CD4-positive, alpha-beta T cell treated with Interferon gamma for 1 hour (primary cell): ENCODE data around the gene SMIM10L2A.
A peak's percentile ranks its signal among the peaks of the same experiment; 100 is the strongest.
"Not testable (repeated sequence)": the region's sequence is repeated elsewhere in the genome, so short reads cannot be mapped to it uniquely, and the experiment has no call there.

Experiments used
- DNase-seq: peaks from one replicate; pipeline ENCODE4 v3.0.0-alpha.2; 2020

Gene SMIM10L2A

DNA sequence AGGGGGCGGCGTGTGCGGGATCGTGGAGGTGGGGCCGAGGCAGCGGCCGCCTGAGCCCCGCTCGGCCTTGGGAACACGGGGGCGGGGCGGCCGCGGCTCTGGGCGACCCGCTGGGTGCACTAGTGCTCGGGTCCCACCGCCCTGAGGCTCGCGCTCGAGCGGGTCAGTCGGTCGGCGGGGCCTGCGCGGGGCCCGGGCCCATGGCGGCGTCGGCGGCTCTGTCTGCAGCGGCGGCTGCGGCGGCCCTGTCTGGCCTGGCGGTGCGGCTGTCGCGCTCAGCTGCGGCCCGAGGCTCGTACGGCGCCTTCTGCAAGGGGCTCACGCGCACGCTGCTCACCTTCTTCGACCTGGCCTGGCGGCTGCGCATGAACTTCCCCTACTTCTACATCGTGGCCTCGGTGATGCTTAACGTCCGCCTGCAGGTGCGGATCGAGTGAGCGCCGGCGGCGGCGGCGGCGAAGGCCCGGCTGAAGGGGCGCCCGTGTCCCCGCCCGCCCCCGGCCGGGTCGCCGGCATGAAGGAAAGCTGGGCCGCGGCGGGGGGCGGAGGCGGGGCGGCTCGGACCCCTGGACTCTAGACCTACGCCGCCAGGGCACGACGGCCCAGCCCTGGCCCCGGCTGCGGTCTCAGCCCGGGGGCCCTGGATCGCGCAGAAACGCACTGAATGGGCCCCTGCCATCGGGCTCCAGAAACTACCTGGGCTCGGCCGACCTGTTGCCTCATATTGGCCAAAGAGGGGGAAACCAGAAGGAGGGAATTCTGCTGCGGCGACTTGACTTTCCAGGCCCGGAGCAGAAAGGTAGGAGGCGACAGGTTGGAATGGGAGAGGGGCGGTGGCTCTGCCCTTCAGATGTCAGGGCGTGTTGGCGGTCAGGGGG is at the start of gene SMIM10L2A:
TSS of gene SMIM10L2A (plus strand) at position 13 of the 878 bp plus-strand sequence. CDS start at position 201, 188 bp downstream.
- DNase-seq: no peak

- no peak for DNase-seq
Observed at GRCh38 chrX:135373357-135373756, 48.4 kb upstream of the SMIM10L2A start.

DNA sequence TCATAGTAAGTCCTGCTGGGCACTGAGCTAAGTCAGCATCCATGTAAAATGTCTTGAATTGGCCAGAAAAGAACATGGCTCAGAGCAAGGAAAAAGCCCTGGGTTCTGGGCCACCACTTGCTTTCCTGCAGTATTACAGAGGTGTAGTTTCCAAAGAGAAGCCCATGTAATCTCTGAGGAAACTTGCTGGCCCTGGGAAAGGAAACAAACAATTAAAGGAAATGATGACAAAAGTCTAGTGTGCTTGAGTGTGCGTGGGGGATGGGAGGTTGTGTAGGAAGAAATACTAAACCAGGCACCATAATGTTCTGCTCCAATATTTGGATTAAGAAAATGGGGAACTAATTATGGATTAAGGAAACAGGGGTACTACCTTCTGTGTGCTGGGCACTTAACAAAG is 39.5 kb upstream of the SMIM10L2A start:
- no peak for DNase-seq

DNA sequence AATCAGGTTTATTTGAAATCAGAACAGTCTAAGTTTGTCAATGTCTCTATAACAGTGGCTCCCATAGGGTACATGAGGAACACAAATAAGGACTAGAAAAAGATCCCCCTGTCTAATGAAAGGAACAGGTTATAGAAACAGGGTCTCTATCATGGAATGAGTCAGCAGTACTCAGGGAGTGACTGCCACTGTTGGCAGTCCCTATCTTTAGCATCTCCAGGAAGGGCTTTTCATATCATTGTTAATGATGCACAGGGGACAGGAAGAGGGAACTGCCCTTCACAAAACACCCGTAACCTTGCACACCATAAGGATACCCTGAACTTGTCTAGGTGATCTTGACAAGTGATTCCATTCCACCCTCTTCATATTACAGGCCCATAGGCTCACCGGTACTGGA is 38.5 kb upstream of the SMIM10L2A start:
- no peak for DNase-seq

- peak; percentile 31 for DNase-seq
Observed at GRCh38 chrX:135384161-135384836, 37.4 kb upstream of the SMIM10L2A start.

DNA sequence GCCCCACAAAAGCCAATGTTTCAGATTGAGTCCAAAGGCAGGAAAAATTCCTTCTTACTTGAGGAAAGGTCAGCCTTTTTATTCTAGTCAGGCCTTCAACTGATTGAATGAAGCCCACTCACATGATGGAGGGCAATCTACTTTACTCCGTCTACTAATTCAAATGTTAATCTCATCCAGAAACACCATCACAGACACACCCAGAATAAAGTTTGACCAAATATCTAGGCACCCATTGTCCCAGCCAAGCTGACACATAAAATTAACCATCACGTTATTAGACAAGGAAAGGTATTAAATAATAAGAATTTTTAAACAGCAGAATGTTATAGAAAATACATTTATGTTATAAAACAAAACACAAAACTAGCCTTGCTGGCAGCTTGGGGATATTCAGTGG is 32.9 kb upstream of the SMIM10L2A start:
- DNase-seq: no peak

- DNase-seq: no peak
Observed at GRCh38 chrX:135389243-135389642, 32.5 kb upstream of the SMIM10L2A start.

GRCh38 chrX:135389717-135390116 is 32.0 kb upstream of the SMIM10L2A start:
- no peak for DNase-seq

DNA sequence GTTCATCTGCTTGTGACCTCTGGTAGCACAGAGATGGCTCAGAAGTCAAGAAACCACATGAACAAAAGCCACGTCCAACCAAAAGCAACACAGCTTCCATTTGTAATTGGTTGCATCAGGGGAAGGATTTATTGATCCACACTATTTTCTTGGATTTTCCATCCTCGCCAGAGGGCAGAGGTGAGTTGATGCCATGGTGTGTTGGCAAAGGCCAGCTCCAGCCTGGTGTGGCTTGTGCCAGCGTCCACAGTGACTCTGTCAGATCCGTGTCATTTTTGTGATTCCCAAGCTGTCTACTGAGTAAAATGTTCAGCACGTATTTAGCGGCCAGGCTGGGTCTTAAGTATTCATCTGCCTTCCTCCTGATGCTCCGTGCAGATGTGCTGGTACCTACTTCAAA is 30.0 kb upstream of the SMIM10L2A start:
- DNase-seq: no peak

DNA sequence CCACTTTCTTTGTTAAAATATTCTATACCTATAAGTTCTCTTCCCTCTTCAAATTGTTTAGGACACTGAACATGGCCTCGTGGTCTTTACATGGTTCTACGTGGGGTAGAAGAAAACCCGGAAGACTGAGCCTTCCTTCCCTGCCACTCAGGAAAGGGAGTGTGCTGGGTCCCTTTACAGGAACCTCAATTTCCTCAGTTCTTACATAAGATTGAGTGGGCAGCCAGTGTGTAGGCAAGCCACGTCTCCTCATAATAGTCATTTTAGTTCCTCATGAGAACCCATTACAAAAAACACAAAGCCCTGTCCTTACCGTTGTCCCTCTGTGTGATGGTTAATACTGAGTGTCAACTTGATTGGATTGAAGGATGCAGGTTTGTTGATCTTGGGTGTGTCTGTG is 28.7 kb upstream of the SMIM10L2A start:
- DNase-seq: no peak

DNA sequence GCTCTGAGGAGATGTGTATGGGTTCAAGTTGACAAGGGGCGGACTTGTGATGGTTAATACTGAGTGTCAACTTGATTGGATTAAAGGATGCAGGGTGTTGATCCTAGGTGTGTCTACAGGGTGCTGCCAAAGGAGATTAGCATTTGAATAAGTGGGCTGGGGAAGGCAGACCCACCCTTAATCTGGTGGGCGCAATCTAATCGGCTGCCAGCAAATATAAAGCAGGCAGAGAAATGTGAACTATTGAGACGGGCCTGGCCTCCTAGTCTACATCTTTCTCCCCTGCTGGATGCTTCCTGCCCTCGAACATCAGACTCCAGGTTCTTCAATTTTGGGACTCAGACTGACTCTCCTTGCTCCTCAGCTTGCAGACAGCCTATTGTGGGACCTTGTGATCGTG is 26.7 kb upstream of the SMIM10L2A start:
- DNase-seq: no peak

DNA sequence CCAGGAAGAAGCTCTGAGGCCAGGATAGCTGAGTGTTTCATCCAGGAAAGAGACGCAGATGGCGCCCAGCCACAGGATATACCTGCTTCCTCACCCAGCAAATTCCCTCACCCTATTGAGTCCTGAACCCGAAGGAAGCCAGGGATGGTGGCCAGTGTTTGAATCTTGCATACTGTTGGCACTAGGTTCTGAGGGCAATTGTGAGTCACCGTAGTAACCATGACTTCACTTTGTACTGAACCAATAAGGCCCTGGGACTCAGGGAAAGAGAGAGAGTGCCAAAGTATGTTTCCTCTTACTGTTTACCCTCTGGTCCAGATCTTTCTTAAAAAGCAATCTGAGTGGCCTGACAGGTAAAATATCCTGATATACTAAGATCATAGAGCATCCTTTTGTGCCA is 25.6 kb upstream of the SMIM10L2A start:
- DNase-seq: no peak

GRCh38 chrX:135396566-135396965 is 25.2 kb upstream of the SMIM10L2A start:
- no peak for DNase-seq

GRCh38 chrX:135397652-135398051 is 24.1 kb upstream of the SMIM10L2A start:
- no peak for DNase-seq

DNA sequence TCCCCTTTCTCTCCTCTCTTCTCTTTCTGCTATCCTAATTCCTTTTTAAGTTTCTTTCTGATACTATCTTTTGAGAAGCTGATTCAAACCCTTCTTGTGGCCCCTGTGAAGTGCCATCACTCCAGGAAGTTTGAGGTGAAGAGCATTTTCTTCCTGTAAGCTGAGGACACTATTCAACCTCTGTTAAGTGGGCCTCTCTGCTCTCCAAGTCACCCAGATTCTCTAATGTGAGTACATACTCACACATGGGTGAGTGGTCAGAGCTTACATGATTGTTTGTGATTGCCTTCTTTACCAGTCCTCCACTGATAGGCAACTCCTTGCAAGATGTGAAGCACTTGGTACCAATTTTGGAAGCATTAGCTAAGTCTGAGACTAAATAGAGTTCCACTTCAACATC is 18.4 kb upstream of the SMIM10L2A start:
- no peak for DNase-seq

DNA sequence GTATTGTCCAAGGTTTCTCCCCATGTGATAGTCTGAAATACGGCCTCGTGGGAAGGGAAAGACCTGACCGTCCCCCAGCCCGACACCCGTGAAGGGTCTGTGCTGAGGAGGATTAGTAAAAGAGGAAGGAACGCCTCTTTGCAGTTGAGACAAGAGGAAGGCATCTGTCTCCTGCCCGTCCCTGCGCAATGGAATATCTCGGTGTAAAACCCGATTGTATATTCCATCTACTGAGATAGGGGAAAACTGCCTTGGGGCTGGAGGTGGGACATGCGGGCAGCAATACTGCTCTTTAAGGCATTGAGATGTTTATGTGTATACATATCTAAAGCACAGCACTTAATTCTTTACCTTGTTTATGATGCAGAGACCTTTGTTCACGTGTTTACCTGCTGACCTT is 15.3 kb upstream of the SMIM10L2A start:
- DNase-seq: not testable (repeated sequence)

GRCh38 chrX:135408794-135409193 is 12.9 kb upstream of the SMIM10L2A start:
- DNase-seq: no peak

DNA sequence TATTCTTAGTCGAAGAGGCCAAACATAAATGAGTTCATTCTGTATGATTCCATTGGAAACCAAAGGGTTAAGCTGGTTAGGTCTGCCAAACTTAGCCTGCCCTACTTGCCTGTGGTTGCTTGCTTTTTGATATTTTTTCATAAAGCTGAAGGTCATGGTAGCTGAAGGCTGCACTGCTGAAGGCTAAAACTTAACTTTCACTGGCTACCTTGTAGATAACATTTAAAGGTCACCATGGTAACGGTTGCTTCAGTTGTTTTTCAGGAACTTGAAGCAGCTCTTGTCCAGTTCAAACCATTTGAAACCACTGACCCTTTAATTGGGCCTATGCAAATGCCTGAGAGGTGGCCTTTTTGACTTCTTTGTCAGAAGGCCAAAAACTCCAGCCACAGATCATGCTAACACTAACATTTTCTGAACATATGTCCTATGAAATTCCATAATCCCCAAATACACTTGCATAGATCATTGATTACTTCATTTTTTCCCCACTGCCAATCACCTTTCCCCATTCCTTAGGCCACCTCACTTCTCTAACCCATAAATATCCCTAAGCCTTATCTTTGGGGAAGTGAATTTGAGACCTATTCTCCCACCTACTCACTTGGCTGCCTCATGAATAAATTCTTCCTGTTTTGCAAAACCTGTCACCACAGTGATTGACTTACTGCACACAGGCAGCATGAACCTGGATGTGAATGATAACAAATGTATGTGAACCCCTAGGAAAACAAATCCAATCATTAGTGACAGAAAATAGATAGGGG is 10.7 kb upstream of the SMIM10L2A start:
- DNase-seq: no peak

DNA sequence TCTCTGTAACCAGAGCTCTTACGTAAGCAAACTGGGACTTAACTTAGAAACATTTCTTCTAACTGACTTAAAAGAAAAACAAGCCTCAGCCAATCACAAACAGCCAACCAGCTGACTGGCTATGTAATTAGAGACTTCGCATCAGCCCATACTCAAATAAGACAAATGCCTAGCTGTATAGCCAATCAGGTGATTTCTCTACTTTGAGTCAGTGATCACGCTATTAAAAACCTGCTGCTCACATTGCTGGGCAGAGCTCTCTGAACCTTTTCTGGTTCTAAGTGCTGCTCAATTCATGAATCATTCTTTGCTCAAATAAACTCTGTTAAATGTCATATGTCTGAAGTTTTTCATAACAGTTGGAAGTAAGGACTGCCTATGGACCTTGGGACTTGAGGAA is 9.9 kb upstream of the SMIM10L2A start:
- no peak for DNase-seq

- DNase-seq: no peak
Observed at GRCh38 chrX:135416546-135416945, 5.2 kb upstream of the SMIM10L2A start.

- DNase-seq: no peak
Observed at GRCh38 chrX:135420831-135421230, 913 bp upstream of the SMIM10L2A start.

GRCh38 chrX:135421537-135421931 is 210 bp upstream of the SMIM10L2A start:
- peak; percentile 89 for DNase-seq

DNA sequence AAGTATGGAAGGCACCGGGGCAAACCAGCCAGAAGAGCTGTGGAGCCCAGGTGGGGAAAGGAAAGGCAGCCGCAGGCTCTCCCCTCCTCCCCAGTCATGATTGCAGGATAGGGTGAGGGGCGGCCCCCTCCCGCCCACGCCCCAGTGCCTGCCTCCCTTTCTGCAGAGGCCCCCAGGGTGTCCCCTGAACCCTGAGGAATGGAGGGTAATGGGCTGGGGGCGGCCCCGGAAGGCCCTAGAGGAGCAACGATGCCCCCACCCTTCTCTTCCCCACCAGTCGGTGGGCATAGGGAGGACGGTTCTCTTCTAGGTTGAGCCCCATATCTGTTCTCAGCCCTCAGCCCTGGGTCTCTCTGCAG is 1.0 kb downstream of the SMIM10L2A start:
- DNase-seq: not testable (repeated sequence)
